ENCODE measurements around the gene MFAP4. TPM values are rescaled to one million over a fixed set of nuclear protein-coding genes. Genes with fewer than 3 reads are reported as not detected.

The MFAP4 gene
- total RNA-seq, 1 donor from 2014 or later = 34.8 TPM

- DNase-seq (no peak), ATAC-seq (peak; percentile 39)
- intact Hi-C loops (cut with micrococcal nuclease) = no loop called here
These were observed 24.6 kb upstream of the MFAP4 start for GRCh38 chr17:19411631-19412030.

- intact Hi-C loops (cut with micrococcal nuclease) = no loop called here
- peak; percentile 74 for ATAC-seq
These were observed 24.1 kb upstream of the MFAP4 start, which contains the start of gene RNF112 for GRCh38 chr17:19410875-19411620. Gene RNF112 (plus strand): TSS chr17:19411232. CDS start chr17:19411409, 177 bp downstream.

GRCh38 chr17:19410091-19410490, 23.1 kb upstream of the MFAP4 start:
- no peak for DNase-seq
- no peak for ATAC-seq
- intact Hi-C loops (cut with micrococcal nuclease) = no loop called here

More at GRCh38 chr17:19410875-19411620, 24.1 kb upstream of the MFAP4 start, which contains the start of gene RNF112:
- peak; percentile 60 for DNase-seq

- ATAC-seq (no peak), DNase-seq (no peak)
- intact Hi-C loops (cut with micrococcal nuclease) = no loop called here
These were observed 22.5 kb upstream of the MFAP4 start for GRCh38 chr17:19409509-19409908.

- intact Hi-C loops (cut with micrococcal nuclease) = no loop called here
- DNase-seq = no peak
These were observed 22.1 kb upstream of the MFAP4 start for GRCh38 chr17:19409066-19409465.

GRCh38 chr17:19408346-19408710, 21.3 kb upstream of the MFAP4 start:
- ATAC-seq (no peak), DNase-seq (no peak)
- intact Hi-C loops (cut with micrococcal nuclease) = no loop called here

More at GRCh38 chr17:19409066-19409465, 22.1 kb upstream of the MFAP4 start:
- no peak for ATAC-seq

- no peak for ATAC-seq
- intact Hi-C loops (cut with micrococcal nuclease) = no loop called here
- no peak for DNase-seq
These were observed 20.8 kb upstream of the MFAP4 start for GRCh38 chr17:19407601-19408345.

GRCh38 chr17:19405114-19405513, 18.1 kb upstream of the MFAP4 start:
- DNase-seq = no peak
- ATAC-seq = no peak
- intact Hi-C loops (cut with micrococcal nuclease) = no loop called here

- no peak for ATAC-seq
- DNase-seq = no peak
- intact Hi-C loops (cut with micrococcal nuclease) = no loop called here
These were observed 17.3 kb upstream of the MFAP4 start for GRCh38 chr17:19404264-19404663.

- no peak for DNase-seq
- no peak for ATAC-seq
- intact Hi-C loops (cut with micrococcal nuclease) = no loop called here
These were observed 16.0 kb upstream of the MFAP4 start for GRCh38 chr17:19403021-19403420.

GRCh38 chr17:19402171-19402570, 15.2 kb upstream of the MFAP4 start:
- DNase-seq (no peak), ATAC-seq (no peak)
- intact Hi-C loops (cut with micrococcal nuclease) = no loop called here

- DNase-seq = no peak
- peak; percentile 27 for ATAC-seq
- intact Hi-C loops (cut with micrococcal nuclease) = no loop called here
These were observed 14.5 kb upstream of the MFAP4 start for GRCh38 chr17:19401321-19402010.

- ATAC-seq (no peak), DNase-seq (no peak)
- intact Hi-C loops (cut with micrococcal nuclease) = no loop called here
These were observed 12.9 kb upstream of the MFAP4 start for GRCh38 chr17:19399750-19400450.

GRCh38 chr17:19398301-19399181, 11.6 kb upstream of the MFAP4 start:
- intact Hi-C loops (cut with micrococcal nuclease) = no loop called here
- ATAC-seq = peak; percentile 91
- DNase-seq = peak; percentile 66

- ATAC-seq (no peak), DNase-seq (no peak)
- intact Hi-C loops (cut with micrococcal nuclease) = no loop called here
These were observed 10.6 kb upstream of the MFAP4 start for GRCh38 chr17:19397556-19398041.

- DNase-seq (no peak), ATAC-seq (no peak)
- intact Hi-C loops (cut with micrococcal nuclease) = no loop called here
These were observed 5.3 kb upstream of the MFAP4 start for GRCh38 chr17:19392303-19392702.

- DNase-seq (no peak), ATAC-seq (no peak)
- intact Hi-C loops (cut with micrococcal nuclease) = no loop called here
These were observed 4.4 kb upstream of the MFAP4 start for GRCh38 chr17:19391432-19391831.

GRCh38 chr17:19390951-19391350, 4.0 kb upstream of the MFAP4 start:
- intact Hi-C loops (cut with micrococcal nuclease) = no loop called here
- DNase-seq = no peak

More at GRCh38 chr17:19390951-19391350, 4.0 kb upstream of the MFAP4 start:
- no peak for ATAC-seq

Data from left ventricle myocardium superior (tissue), 1 donor.